ENCODE measurements around the gene ZP3.
"Not testable (repeated sequence)": the region's sequence is repeated elsewhere in the genome, so short reads cannot be mapped to it uniquely, and the experiment has no call there.

ZP3 gene

GRCh38 chr7:76460767-76461166, 36.0 kb downstream of the ZP3 start:
- H3K4me3 ChIP-seq (ENCODE audit: control insufficient read depth, low read depth, low read length); DNase-seq (ENCODE audit: low read depth): not testable (repeated sequence)

- DNase-seq (ENCODE audit: low read depth), result not testable (repeated sequence)
- H3K4me3 ChIP-seq (ENCODE audit: control insufficient read depth, low read depth, low read length), result peak within 1 kb of the TSS; percentile 28
These were observed 36.8 kb downstream of the ZP3 start, which contains the start of gene DTX2 for GRCh38 chr7:76461464-76462101. Gene DTX2 (plus strand): TSS chr7:76461709. CDS start chr7:76480510, 18,801 bp downstream.

- not testable (repeated sequence) for H3K4me3 ChIP-seq (ENCODE audit: control insufficient read depth, low read depth, low read length)
These were observed 37.6 kb downstream of the ZP3 start for GRCh38 chr7:76462271-76462882.

GRCh38 chr7:76464959-76465358, 40.2 kb downstream of the ZP3 start:
- DNase-seq (ENCODE audit: low read depth); H3K4me3 ChIP-seq (ENCODE audit: control insufficient read depth, low read depth, low read length): not testable (repeated sequence)

More at GRCh38 chr7:76462271-76462882, 37.6 kb downstream of the ZP3 start:
- DNase-seq (ENCODE audit: low read depth), result not testable (repeated sequence)

GRCh38 chr7:76465950-76466349, 41.2 kb downstream of the ZP3 start:
- H3K4me3 ChIP-seq (ENCODE audit: control insufficient read depth, low read depth, low read length); DNase-seq (ENCODE audit: low read depth): not testable (repeated sequence)

GRCh38 chr7:76467743-76468404, 43.1 kb downstream of the ZP3 start:
- DNase-seq (ENCODE audit: low read depth), result not testable (repeated sequence)

GRCh38 chr7:76471556-76472221, 46.9 kb downstream of the ZP3 start:
- DNase-seq (ENCODE audit: low read depth), result not testable (repeated sequence)

More at GRCh38 chr7:76467743-76468404, 43.1 kb downstream of the ZP3 start:
- H3K4me3 ChIP-seq (ENCODE audit: control insufficient read depth, low read depth, low read length), result not testable (repeated sequence)

GRCh38 chr7:76473097-76473496, 48.3 kb downstream of the ZP3 start:
- not testable (repeated sequence) for H3K4me3 ChIP-seq (ENCODE audit: control insufficient read depth, low read depth, low read length); DNase-seq (ENCODE audit: low read depth)

More at GRCh38 chr7:76471556-76472221, 46.9 kb downstream of the ZP3 start:
- not testable (repeated sequence) for H3K4me3 ChIP-seq (ENCODE audit: control insufficient read depth, low read depth, low read length)

- H3K4me3 ChIP-seq (ENCODE audit: control insufficient read depth, low read depth, low read length); DNase-seq (ENCODE audit: low read depth): not testable (repeated sequence)
These were observed 51.5 kb downstream of the ZP3 start for GRCh38 chr7:76476280-76476679.

- DNase-seq (ENCODE audit: low read depth); H3K4me3 ChIP-seq (ENCODE audit: control insufficient read depth, low read depth, low read length): not testable (repeated sequence)
These were observed 52.2 kb downstream of the ZP3 start for GRCh38 chr7:76476742-76477474.

GRCh38 chr7:76479628-76480027, 54.9 kb downstream of the ZP3 start:
- not testable (repeated sequence) for H3K4me3 ChIP-seq (ENCODE audit: control insufficient read depth, low read depth, low read length)

GRCh38 chr7:76480403-76481253, 55.9 kb downstream of the ZP3 start:
- not testable (repeated sequence) for DNase-seq (ENCODE audit: low read depth)

More at GRCh38 chr7:76479628-76480027, 54.9 kb downstream of the ZP3 start:
- not testable (repeated sequence) for DNase-seq (ENCODE audit: low read depth)

GRCh38 chr7:76482660-76483059, 57.9 kb downstream of the ZP3 start:
- not testable (repeated sequence) for DNase-seq (ENCODE audit: low read depth); H3K4me3 ChIP-seq (ENCODE audit: control insufficient read depth, low read depth, low read length)

More at GRCh38 chr7:76480403-76481253, 55.9 kb downstream of the ZP3 start:
- H3K4me3 ChIP-seq (ENCODE audit: control insufficient read depth, low read depth, low read length), result not testable (repeated sequence)

- not testable (repeated sequence) for DNase-seq (ENCODE audit: low read depth); H3K4me3 ChIP-seq (ENCODE audit: control insufficient read depth, low read depth, low read length)
These were observed 58.3 kb downstream of the ZP3 start for GRCh38 chr7:76483081-76483480.

- not testable (repeated sequence) for H3K4me3 ChIP-seq (ENCODE audit: control insufficient read depth, low read depth, low read length); DNase-seq (ENCODE audit: low read depth)
These were observed 59.7 kb downstream of the ZP3 start for GRCh38 chr7:76484456-76484855.

- not testable (repeated sequence) for DNase-seq (ENCODE audit: low read depth); H3K4me3 ChIP-seq (ENCODE audit: control insufficient read depth, low read depth, low read length)
These were observed 61.3 kb downstream of the ZP3 start for GRCh38 chr7:76485822-76486610.
